COLO668 (cell line): Measurements from ENCODE around the gene FBXW5.
A peak's percentile ranks its signal among the peaks of the same experiment; 100 is the strongest.

Source experiments
- DNase-seq: peaks from one replicate; lab custom pipeline; 2025; ENCODE audit not compliant: unreplicated experiment; lab: John Stamatoyannopoulos, UW

Gene FBXW5, protein sequence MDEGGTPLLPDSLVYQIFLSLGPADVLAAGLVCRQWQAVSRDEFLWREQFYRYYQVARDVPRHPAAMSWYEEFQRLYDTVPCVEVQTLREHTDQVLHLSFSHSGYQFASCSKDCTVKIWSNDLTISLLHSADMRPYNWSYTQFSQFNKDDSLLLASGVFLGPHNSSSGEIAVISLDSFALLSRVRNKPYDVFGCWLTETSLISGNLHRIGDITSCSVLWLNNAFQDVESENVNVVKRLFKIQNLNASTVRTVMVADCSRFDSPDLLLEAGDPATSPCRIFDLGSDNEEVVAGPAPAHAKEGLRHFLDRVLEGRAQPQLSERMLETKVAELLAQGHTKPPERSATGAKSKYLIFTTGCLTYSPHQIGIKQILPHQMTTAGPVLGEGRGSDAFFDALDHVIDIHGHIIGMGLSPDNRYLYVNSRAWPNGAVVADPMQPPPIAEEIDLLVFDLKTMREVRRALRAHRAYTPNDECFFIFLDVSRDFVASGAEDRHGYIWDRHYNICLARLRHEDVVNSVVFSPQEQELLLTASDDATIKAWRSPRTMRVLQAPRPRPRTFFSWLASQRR

GRCh38 chr9:136944519-136945332 lies at the start of gene FBXW5, which contains the start of gene C8G:
Gene FBXW5 (minus strand): TSS chr9:136944738. CDS start chr9:136944083, 655 bp downstream.
Gene C8G (plus strand): TSS chr9:136945243. CDS start chr9:136945321, 78 bp downstream.
- peak; percentile 99 for DNase-seq

DNA sequence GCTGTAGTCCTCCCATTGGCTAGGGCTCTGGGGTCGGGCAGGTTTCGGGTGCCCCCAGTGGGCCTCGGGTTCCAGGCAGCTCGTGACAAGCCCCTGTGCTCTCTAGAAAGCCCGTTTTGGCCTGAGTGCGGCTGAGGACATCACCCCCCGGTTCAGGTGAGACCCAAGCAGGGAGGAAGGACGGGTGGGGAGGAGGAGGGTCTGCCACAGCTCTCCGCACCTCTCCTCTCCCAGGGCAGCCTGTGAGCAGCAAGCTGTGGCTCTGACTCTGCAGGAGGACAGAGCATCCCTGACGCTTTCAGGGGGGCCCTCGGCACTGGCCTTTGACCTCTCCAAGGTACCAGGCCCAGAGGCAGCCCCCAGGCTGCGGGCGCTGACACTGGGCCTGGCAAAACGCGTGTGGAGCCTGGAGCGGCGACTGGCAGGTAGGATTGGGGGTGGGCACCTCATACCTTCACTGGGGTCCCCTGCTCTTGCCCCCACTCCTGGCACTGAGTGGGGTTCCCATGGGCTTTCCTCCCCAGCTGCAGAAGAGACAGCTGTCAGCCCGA lies 48.4 kb upstream of the FBXW5 start:
- no peak for DNase-seq

DNA sequence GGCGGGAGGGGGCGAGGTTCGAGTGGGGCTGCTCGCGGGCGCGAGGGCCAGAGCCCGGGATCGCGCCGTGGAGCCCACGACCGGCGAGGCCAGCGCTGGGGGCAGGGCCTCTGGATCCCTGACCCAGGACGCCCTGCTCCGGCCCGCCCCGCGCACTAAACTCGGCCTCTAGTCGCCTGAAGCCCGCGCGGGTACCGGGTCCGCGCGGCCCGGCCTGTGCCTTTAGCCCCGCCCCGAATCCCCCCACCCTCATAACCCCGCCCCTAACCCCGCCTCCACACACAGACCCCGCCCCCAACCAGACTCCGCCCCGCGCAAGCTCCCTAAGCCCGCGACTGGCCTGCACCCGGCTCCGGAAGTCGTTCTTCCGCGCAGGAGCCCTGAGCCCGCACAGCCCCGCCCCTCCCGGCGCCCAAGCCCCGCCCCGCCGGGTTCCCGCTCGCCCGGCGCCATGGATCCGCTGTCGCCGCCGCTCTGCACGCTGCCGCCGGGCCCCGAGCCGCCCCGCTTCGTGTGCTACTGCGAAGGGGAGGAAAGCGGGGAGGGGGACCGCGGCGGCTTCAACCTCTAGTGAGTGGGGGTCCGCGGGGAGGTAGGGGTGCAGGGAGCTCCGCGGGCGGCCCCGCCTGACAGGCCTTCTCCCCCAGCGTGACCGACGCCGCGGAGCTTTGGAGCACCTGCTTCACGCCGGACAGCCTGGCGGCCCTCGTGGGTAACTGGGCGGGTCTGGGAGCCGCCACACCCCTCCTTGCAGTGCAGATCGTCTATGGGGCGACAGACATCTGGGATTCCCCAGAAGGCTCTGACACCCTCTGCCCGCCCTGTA lies 47.7 kb upstream of the FBXW5 start, which contains the start of gene PAXX:
Gene PAXX (plus strand): TSS at position 430 of the 826 bp plus-strand sequence. CDS start 22 bp downstream, at position 452.
- DNase-seq: peak; percentile 94

DNA sequence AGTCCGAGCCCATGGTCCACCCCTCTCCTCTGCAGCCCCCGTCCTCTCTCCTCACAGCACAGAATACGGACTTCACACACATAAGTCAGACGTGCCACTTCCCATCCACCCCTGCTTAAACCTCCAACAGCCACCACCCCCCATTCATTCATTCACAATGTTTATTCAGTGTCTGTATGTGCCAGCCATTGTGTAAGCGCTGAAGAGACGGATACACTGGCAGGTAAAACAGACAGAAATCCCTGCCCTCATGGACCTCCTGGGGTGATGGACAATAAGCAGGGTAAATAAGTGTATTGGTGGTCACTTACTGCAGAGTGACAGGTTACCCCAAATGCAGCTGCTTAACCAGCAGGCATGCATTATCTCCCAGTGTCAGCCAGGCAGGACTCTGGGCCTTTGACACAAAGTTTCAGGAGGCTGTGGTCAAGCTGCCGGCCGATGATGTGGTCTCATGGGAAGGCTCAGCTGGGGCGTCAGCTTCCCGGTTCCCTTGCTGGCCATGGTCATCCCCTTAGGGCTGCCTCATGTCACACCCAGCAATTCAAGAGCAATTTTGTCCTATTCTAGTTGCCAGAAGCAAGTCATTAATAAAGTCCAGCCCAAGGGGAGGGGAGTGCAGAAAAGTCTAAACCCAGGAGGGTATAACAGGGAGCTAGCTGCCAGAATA lies 45.8 kb upstream of the FBXW5 start:
- peak; percentile 81 for DNase-seq

- DNase-seq: no peak
Observed at GRCh38 chr9:136988872-136989271, 44.3 kb upstream of the FBXW5 start.

GRCh38 chr9:136985853-136986252 lies 41.3 kb upstream of the FBXW5 start:
- DNase-seq: no peak

GRCh38 chr9:136985027-136985602 lies 40.6 kb upstream of the FBXW5 start:
- no peak for DNase-seq

DNA sequence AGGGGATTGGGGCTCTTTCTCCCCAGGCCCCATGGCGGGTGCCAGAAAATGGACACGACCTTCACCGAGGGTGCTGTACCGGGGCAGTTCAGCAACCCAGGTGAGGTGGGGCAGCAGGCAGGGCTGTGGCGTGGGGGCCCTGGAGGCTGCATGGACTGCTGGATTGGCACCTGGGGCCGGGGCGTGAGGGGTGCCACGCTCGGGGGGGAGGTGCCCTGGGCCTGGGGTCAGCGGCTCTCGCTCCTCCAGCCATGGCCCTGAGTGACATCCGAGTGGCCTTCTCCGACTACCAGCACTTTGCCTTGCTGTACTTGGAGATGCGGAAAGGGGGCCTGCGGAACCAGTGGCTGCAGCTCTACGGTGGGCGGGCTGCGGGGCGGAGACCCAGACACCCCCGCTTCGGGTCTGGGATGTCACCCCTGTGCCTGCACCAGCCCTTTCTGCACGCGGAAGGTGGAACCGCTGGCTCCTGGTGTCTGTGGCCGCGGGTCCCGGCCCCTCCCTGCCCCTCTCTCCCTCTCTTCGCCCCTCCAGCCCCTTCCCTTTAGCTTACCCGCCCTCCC lies 40.0 kb upstream of the FBXW5 start:
- DNase-seq: no peak

- no peak for DNase-seq
Observed at GRCh38 chr9:136983656-136984314, 39.2 kb upstream of the FBXW5 start.

- no peak for DNase-seq
Observed at GRCh38 chr9:136983167-136983566, 38.6 kb upstream of the FBXW5 start.

DNA sequence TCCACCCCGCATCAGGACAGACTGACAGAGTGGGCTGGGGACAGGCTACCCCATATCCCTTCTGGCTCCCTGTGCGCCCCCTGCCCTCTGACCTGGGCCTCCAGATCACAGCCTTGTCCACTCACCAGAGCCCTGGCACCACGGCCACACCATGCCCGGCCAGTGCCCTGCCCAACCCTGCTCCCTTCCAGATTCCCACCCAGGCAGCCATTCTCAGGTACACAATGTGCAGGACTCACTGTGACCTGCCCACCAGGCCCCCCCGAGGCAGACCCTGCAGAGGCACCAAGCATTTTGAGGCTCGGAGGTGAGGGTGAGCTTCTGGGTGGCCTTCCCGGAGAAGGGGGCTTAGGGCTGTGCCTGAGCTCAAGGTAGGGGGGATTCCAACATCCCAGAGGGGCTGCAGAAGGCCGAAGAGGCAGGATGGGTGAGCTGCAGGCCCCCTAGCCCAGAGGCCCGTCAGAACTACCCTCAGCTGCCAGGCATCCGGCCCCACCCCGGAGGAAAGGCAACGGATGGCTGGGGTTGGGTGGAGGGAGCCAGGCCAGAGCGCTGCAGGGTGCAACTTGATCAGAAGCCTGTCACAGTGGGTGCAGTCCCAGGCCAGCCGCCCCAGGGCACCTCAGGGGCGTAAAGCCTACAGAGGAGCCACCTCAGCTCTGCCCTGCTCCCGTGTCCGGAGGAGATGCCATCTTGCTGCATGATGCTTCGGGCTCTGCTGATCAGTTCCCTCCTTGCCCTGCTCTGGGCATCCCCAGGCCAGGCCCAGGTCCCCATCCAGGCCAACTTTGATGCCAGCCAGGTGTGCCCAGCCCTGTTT lies 37.9 kb upstream of the FBXW5 start, which contains the start of gene LCNL1:
Gene LCNL1 (plus strand): TSS at position 762 of the 820 bp plus-strand sequence. CDS start 594 bp downstream, outside the sequence.
- DNase-seq: peak; percentile 31

GRCh38 chr9:136981588-136982231 lies 37.2 kb upstream of the FBXW5 start:
- no peak for DNase-seq

DNA sequence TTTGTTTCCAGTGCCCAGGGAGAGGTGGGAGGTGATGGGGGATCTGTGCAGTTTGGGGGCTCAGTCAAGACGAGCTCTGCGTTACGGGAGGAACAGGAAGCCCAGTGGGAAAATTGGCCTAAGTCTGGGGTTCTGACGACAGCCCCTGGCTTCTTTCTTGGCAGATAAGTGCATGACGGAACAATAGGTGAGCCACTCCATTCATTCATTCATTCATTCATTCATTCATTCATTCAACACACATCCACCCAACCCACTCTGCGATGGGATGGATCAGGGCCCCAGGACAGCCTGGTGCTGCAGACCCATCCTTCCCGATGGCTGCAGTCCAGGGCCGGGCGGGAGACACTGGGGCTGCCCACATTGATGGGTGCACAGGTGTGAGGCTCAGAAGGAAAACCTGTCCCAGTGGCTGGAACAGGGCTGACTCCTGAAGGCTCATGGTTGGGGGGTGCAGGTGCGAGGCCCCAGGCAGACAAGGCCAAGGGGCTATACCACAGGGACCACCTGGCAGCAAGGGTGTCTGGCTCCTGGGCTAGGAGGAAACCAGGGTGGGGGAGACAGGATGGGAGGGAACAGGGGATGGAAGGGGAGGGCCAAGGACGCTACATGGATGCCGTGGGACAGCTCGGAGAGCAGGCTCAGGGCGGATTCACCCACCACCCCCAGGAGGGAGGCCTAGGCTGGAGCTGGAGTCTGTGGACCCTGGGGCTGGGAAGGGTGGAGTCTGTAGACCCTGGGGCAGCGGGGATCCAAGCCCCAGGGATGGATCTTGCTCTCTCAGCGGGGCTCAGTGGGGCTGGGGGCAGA lies 36.3 kb upstream of the FBXW5 start:
- DNase-seq: no peak

DNA sequence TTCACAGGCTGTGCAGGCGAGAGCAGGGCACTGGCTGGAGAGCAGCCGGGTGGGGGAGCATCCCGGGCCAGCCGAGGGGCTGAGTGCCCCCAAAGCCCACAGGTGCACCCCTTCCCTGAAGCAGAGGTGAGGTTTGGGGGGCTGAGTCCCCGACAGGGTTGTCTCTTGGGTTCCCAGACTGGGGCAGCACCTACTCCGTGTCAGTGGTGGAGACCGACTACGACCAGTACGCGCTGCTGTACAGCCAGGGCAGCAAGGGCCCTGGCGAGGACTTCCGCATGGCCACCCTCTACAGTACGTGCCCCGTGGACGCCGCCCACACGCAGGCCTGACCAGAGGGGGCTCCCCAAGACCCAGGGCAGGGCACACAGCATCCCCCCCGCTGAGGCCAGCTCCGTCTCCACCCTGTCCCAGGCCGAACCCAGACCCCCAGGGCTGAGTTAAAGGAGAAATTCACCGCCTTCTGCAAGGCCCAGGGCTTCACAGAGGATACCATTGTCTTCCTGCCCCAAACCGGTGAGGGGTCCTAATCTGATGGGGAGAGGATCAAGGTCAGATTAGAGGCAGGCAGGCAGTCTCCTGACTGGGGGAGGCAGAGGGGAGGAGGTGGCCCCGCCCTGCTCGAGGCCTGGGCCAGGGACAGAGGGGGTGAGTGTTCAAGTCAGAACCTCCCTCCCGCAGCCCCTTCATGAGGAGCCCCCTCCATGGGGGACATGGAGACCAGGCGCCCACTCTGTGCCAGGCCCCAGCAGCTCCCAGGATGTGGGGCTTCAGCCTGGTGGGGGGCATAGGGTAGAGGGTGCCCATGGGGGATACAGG lies 35.4 kb upstream of the FBXW5 start:
- DNase-seq: no peak

DNA sequence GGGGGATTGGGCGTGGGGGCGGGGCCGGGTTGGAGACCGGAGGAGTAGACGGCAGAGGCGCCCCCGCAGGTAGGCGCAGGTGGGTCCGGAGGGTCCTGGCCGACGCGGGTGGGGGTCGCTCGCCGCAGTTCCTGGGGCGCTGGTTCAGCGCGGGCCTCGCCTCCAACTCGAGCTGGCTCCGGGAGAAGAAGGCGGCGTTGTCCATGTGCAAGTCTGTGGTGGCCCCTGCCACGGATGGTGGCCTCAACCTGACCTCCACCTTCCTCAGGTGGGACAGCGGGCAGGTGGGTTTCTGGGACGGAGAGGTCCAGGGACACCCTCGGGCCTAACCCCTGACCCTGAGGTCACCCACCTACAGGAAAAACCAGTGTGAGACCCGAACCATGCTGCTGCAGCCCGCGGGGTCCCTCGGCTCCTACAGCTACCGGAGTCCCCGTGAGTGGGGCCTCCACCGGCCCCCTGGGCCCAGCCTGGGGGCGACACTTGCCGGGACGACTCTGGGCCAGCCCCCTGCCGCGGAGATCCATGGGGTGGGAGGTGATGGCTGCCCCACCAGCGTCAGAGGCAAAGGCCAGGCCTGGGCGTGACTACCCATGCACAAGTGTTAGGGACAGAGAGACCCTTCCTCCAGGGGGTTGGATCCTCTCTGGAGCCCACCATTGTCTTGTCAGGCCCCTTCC lies 34.5 kb upstream of the FBXW5 start:
- DNase-seq: no peak
